ENCODE data around the gene SYCE1L.
"Not testable (repeated sequence)": the region's sequence is repeated elsewhere in the genome, so short reads cannot be mapped to it uniquely, and the experiment has no call there.

The SYCE1L gene

GRCh38 chr16:77199211-77199610 lies at the start of gene SYCE1L:
TSS of gene SYCE1L (plus strand) at chr16:77199408. CDS start at chr16:77199452, 44 bp downstream.
- no peak for DNase-seq

- peak; percentile 59 for DNase-seq
Observed at GRCh38 chr16:77157346-77158058, 41.7 kb upstream of the SYCE1L start.

- no peak for DNase-seq
Observed at GRCh38 chr16:77158293-77158692, 40.9 kb upstream of the SYCE1L start.

- DNase-seq = no peak
Observed at GRCh38 chr16:77165006-77165405, 34.2 kb upstream of the SYCE1L start.

- DNase-seq = peak; percentile 79
Observed at GRCh38 chr16:77165536-77166236, 33.5 kb upstream of the SYCE1L start.

- no peak for DNase-seq
Observed at GRCh38 chr16:77166726-77167125, 32.5 kb upstream of the SYCE1L start.

GRCh38 chr16:77168901-77169300 lies 30.3 kb upstream of the SYCE1L start:
- no peak for DNase-seq

GRCh38 chr16:77169650-77170236 lies 29.5 kb upstream of the SYCE1L start:
- peak; percentile 41 for DNase-seq

GRCh38 chr16:77170805-77171204 lies 28.4 kb upstream of the SYCE1L start:
- DNase-seq = no peak

- DNase-seq = peak; percentile 40
Observed at GRCh38 chr16:77171745-77172635, 27.2 kb upstream of the SYCE1L start.

GRCh38 chr16:77172951-77173350 lies 26.3 kb upstream of the SYCE1L start:
- DNase-seq = no peak

GRCh38 chr16:77183137-77183536 lies 16.1 kb upstream of the SYCE1L start:
- DNase-seq = no peak

- DNase-seq = not testable (repeated sequence)
Observed at GRCh38 chr16:77186298-77186697, 12.9 kb upstream of the SYCE1L start.

GRCh38 chr16:77190190-77190477 lies 9.1 kb upstream of the SYCE1L start:
- no peak for DNase-seq

- DNase-seq = peak; percentile 99
Observed at GRCh38 chr16:77190478-77191258, 8.5 kb upstream of the SYCE1L start, which contains the start of gene MON1B. TSS of gene MON1B (plus strand) at chr16:77191190. CDS start at chr16:77191486, 296 bp downstream.

- no peak for DNase-seq
Observed at GRCh38 chr16:77191259-77191969, 7.8 kb upstream of the SYCE1L start.

GRCh38 chr16:77193377-77193776 lies 5.8 kb upstream of the SYCE1L start:
- DNase-seq = no peak

GRCh38 chr16:77194295-77195231 lies 4.6 kb upstream of the SYCE1L start:
- no peak for DNase-seq

GRCh38 chr16:77195411-77195810 lies 3.8 kb upstream of the SYCE1L start:
- no peak for DNase-seq

- no peak for DNase-seq
Observed at GRCh38 chr16:77197747-77198146, 1.5 kb upstream of the SYCE1L start.

All from femur (tissue), 1 donor.